SH-SY5Y (cell line): ENCODE data around the gene GAREM1.

Source experiments
- GATA2 ChIP-seq: IDR thresholded peaks from 2 replicates; pipeline ENCODE4 v1.6.1; 2011; ENCODE audit warnings: mild to moderate bottlenecking, low read depth, low read length
- GATA3 ChIP-seq: IDR thresholded peaks from 2 replicates; pipeline ENCODE4 v1.6.1; 2011; ENCODE audit warnings: low read depth, mild to moderate bottlenecking, low read length, moderate library complexity

GRCh38 chr18:32321826-32322225 is 148.9 kb downstream of the GAREM1 start:
- TF ChIP-seq GATA2 (no peak), GATA3 (no peak)
